CD4-positive, alpha-beta T cell treated with Interleukin-17A for 4 hours (primary cell): ENCODE measurements around the gene OSBPL8.
A peak's percentile ranks its signal among the peaks of the same experiment; 100 is the strongest.
"Not testable (repeated sequence)": the region's sequence is repeated elsewhere in the genome, so short reads cannot be mapped to it uniquely, and the experiment has no call there.

Experiments used
- DNase-seq: peaks from one replicate; pipeline ENCODE4 v3.0.0-alpha.2; 2020; ENCODE audit warnings: mixed read lengths

Gene OSBPL8

GRCh38 chr12:76520348-76520747 lies 39.2 kb downstream of the OSBPL8 start:
- DNase-seq, result no peak

GRCh38 chr12:76519538-76519937 lies 40.0 kb downstream of the OSBPL8 start:
- DNase-seq, result peak; percentile 9

- DNase-seq, result no peak
Observed at GRCh38 chr12:76518699-76519098, 40.9 kb downstream of the OSBPL8 start.

GRCh38 chr12:76515271-76515670 lies 44.3 kb downstream of the OSBPL8 start:
- DNase-seq, result no peak

- not testable (repeated sequence) for DNase-seq
Observed at GRCh38 chr12:76511116-76511716, 48.4 kb downstream of the OSBPL8 start.

- no peak for DNase-seq
Observed at GRCh38 chr12:76508128-76508980, 51.2 kb downstream of the OSBPL8 start.

GRCh38 chr12:76506149-76506548 lies 53.4 kb downstream of the OSBPL8 start:
- DNase-seq, result no peak

GRCh38 chr12:76505050-76505449 lies 54.5 kb downstream of the OSBPL8 start:
- no peak for DNase-seq

GRCh38 chr12:76504606-76505005 lies 55.0 kb downstream of the OSBPL8 start:
- no peak for DNase-seq

GRCh38 chr12:76503957-76504356 lies 55.6 kb downstream of the OSBPL8 start:
- no peak for DNase-seq

- DNase-seq, result no peak
Observed at GRCh38 chr12:76501390-76501789, 58.2 kb downstream of the OSBPL8 start.

- not testable (repeated sequence) for DNase-seq
Observed at GRCh38 chr12:76499136-76499535, 60.4 kb downstream of the OSBPL8 start.

GRCh38 chr12:76495556-76495955 lies 64.0 kb downstream of the OSBPL8 start:
- no peak for DNase-seq

GRCh38 chr12:76491292-76491691 lies 68.3 kb downstream of the OSBPL8 start:
- DNase-seq, result no peak

GRCh38 chr12:76490763-76491162 lies 68.8 kb downstream of the OSBPL8 start:
- DNase-seq, result no peak

GRCh38 chr12:76489737-76490136 lies 69.8 kb downstream of the OSBPL8 start:
- no peak for DNase-seq

- no peak for DNase-seq
Observed at GRCh38 chr12:76486011-76486410, 73.6 kb downstream of the OSBPL8 start.

GRCh38 chr12:76480796-76481195 lies 78.8 kb downstream of the OSBPL8 start:
- no peak for DNase-seq

- no peak for DNase-seq
Observed at GRCh38 chr12:76478045-76478444, 81.5 kb downstream of the OSBPL8 start.

- DNase-seq, result not testable (repeated sequence)
Observed at GRCh38 chr12:76472862-76473261, 86.7 kb downstream of the OSBPL8 start.

GRCh38 chr12:76471579-76471978 lies 88.0 kb downstream of the OSBPL8 start:
- DNase-seq, result no peak

- peak; percentile 24 for DNase-seq
Observed at GRCh38 chr12:76470028-76470939, 89.3 kb downstream of the OSBPL8 start.

GRCh38 chr12:76464631-76465166 lies 94.9 kb downstream of the OSBPL8 start:
- no peak for DNase-seq
